GM21786 (cell line): Measurements from ENCODE around the gene KRTAP5-8.
"Not testable (repeated sequence)": the region's sequence is repeated elsewhere in the genome, so short reads cannot be mapped to it uniquely, and the experiment has no call there.

Experiments used
- ATAC-seq: cut with Tn5 transposase; IDR thresholded peaks from one replicate; pipeline ENCODE4 v1.9.1; 2021; ENCODE audit not compliant: unreplicated experiment

The KRTAP5-8 gene

DNA sequence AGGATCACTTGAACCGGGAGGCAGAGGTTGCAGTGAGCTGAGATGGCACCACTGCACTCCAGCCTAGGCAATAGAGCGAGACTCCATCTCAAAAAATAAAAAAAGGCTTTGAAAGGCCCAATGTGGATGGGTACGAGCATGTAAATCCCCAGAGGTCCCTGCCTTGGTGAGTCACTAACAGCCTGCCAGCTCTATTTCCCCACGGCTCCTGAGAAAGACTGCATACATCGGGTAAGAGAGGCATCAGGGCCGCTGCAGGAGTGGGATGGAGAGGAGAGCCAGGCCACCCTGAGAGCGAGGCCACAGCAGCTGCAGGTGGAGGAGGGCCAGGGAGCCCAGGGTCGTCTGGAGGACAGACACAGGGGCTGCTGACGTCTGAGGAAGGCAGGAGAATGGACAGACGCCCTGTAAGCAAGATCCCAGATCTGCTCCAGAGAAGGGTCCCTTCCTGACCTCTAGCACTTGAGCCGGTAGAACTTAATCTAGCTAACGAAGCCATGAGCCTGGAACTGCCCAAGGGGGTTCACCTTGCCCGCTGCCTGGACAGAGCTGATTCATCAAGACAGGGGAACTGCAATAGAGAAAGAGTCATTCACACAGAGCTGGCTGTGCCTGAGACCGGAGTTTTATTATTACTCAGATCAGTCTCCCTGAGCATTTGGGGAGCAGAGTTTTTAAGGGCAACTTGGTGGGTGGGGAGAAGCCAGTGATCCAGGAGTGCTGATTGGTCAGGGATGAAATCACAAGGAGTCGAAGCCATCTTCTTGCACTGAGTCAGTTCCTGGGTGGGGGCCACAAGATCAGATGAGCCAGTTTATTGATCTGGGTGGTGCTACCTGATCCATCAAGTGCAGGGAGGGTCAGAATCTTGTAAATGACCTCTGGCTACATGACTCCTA, 5.3 kb downstream of the KRTAP5-8 start:
- ATAC-seq: no peak

DNA sequence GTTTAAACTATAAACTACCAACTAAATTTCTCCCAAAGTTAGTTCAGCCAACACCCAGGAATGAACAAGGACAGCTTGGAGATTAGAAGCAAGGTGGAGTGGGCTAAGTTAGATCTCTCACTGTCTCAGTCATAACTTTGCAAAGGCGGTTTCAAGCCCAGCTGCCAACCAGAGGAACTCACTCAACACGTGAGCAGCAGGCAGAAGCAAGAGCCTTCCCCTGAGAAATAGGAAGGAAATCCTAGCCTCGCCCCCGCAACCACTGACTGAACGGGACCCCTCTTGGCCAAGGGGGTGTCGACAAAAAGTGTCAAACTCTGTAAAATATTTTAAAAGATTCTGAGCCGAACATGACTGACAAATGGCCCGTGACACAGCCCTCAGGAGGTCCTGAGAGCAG, 6.0 kb downstream of the KRTAP5-8 start:
- ATAC-seq: no peak

DNA sequence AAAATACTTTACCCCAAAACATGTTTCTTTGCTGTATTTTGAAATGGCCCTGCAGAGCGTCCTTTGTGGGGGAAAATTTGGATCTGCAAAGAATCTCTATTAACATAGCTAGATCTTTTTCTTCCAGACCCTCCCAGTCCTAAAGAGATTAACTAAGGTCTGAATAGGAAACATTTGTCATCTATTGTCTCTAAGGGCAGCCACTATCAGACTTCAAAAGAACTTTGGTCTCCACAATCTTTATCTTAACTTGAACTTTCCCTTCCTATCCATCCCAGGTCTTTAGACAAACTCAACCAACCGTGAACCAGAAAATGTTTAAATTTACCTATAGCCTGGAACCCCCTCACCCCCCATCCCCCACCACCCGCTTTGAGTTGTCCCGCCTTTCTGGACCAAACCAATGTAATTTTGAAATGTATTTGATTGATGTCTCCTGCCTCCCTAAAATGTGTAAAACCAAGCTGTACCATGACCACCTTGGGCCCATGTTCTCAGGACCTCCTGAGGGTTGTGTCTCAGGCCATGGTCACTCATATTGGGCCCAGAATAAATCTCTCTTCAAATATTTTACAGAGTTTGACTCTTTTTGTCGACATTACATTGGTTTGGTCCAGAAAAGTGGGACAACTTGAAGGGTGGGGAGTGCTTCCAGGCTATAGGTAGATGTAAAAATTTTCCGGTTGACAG, 6.8 kb downstream of the KRTAP5-8 start:
- ATAC-seq: no peak

DNA sequence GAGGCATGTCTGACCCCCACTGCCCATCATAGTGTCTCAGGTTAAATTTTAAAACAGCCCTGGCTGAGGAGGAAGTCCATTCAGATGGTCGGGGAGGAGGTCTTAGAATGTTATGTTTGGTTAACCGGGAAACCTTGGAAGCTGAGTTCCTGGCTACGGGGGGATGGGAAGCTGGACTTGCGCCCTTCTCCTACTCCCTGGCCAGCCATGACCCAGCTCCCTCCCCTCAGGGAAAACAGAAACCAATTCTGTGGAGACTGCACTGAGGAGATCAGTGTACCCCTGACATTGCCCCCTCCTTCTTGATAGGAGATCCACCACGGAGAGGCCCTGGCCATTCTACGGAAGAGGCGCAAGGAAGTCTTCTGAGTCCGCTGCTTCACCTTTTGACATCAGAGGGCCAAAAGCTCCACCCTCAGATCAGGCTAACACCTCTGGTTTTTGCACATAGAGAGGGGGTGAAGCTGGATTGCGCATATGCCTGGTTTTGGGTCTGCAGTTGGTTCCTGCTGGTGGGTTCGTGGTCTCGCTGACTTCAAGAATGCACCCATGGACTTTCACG, 7.7 kb downstream of the KRTAP5-8 start:
- ATAC-seq: no peak

DNA sequence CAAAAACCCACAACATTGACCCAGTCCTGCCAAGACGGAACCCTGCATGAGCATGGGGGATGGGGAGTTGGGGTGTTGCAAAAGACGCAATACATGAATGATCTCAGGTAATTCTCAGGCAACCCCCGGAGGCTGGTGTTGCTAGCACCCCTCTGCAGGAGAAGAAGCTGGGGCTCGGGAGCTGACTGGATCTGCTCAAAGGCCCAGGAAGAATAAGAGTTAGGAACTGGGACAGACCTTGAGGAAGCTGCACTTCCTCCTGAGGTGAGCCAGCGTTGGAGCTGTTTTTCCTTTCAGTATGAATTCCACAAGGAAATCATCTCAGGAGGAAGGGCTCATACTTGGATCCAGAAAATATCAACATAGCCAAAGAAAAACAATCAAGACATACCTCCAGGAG, 10.3 kb downstream of the KRTAP5-8 start, which contains the start of gene KRTAP5-9:
Gene KRTAP5-9, plus strand, starts transcription at position 301 of the 400 bp plus-strand sequence. CDS start 238 bp downstream, outside the sequence.
- no peak for ATAC-seq

DNA sequence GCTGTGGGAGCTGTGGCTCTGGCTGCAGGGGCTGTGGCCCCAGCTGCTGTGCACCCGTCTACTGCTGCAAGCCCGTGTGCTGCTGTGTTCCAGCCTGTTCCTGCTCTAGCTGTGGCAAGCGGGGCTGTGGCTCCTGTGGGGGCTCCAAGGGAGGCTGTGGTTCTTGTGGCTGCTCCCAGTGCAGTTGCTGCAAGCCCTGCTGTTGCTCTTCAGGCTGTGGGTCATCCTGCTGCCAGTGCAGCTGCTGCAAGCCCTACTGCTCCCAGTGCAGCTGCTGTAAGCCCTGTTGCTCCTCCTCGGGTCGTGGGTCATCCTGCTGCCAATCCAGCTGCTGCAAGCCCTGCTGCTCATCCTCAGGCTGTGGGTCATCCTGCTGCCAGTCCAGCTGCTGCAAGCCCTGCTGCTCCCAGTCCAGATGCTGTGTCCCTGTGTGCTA, 10.9 kb downstream of the KRTAP5-8 start:
- ATAC-seq: no peak

DNA sequence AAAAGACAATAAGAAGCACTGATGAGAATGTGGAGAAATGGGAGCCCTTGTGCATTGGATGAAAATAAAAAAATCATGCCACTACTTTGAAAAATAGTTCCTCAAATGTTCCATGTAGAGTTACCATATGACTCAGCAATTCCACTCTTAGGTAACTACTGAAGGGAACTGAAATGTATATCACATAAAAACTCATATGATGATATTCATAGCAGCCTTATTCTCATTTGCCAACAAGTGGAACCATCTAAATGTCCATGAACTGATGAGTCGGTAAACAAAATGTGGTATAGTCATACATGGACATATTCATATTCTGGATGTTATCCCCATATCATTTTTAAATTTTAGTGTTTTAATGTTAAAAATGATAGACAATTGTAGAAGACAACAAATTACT, 13.9 kb downstream of the KRTAP5-8 start:
- no peak for ATAC-seq

DNA sequence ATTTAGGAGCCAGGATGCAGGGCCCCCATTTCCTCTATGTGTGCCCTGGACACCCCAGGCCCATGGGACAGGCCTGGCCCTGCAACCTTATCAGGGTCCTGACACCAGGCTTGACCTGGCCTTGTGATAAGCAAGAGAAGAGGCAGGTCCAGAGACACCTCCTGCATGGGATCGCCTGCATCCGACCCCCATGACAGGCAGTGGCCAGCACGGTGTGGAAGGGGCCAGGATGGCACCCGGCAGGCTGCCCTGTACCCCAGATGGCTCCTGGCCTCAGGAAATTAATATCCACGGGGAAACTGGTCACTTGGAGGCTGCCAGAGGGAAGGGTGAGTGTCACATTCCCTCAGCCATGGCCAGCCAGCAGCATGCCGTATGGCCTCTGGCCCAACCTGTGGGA, 17.2 kb downstream of the KRTAP5-8 start:
- no peak for ATAC-seq

DNA sequence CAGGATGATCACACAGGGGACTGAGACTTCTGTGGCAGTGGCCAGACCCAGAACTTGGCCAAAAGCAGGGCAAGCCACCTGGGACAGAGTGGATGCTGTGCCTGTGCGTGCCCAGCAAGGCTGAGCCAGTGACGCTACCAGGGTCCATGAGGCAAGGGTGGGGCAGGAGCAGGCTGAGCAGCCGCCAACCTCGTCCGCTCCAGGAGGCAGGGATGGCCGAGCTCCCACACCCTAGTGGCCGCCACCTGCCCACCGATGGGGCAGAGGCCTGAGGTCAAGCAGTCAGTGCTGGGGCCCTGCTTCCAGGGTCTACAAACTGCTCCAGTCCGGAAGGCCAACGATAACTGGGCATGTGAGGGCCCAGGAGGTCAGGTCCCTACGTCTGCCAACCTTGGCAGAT, 17.7 kb downstream of the KRTAP5-8 start:
- ATAC-seq: no peak

DNA sequence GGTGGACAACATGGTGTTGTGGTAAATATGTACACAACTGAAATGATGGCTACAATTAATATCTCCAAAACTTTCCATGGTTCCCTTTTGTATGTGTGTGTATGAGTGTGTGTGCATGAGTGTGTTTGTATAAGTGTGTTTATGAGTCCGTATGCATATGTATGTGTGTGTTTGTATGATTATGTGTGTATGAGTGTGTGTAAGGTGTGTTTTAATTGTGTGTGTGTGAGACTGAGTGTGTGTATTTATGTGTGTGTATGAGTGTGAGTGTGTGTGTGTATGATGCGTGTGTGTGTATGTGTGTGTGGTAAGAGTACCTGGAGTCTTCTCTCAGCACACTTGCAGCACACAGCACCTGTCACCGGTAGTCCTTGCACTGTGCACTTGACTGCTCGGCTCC, 18.2 kb downstream of the KRTAP5-8 start:
- no peak for ATAC-seq

DNA sequence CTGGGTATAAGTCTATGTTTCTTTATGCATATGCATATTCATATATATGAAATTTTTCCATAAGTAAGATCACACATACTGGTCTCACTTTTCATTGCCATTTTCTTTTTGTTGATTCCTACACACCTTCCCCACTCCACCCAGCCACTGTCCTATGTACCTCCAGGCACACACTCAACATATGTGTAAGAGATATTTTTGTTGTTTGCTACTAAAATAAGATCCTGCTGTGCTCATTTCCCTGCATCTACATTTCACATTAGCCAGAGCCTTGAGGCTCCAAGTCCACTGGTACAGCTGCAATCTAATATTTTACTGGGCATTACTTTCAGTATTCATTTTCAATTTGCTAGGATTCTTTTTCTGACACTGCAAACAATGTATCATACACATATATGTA, 19.4 kb downstream of the KRTAP5-8 start:
- ATAC-seq: no peak

DNA sequence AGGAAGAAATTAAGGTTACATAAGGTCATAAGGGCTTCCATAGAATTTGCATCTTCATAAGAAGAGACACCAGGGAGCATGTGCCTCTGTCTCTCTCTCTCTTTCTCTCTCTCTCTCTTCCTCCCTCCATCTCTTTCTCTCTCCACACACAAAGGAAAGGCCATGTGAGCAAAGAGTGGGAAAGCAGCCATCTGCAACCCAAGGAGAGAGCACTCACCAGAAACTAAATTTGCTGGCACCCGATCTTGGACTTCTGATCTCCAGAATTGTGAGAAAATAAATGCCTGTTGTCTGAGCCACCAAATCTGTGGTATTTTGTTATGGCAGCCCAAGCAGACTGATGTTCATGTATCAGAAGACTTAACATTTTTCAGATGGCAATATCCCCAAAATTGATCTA, 21.2 kb downstream of the KRTAP5-8 start:
- no peak for ATAC-seq

DNA sequence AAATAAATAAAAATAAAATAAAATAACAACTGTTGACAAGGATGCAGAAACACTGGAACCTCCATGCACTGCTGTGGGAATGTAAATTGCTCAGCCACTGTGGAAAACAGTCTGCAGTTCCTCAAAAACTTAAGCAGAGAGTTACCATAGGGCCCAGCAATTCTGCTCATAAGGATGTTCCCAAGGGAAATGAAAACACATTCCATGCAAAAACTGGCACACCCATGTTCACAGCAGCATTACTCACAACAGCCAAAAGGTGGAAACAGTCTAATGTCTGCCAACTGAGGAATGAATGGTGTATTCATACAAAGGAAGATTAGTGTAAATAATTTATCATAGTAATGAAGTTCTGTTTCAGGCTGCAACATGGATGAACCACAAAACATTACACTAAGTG, 24.3 kb downstream of the KRTAP5-8 start:
- ATAC-seq: no peak

DNA sequence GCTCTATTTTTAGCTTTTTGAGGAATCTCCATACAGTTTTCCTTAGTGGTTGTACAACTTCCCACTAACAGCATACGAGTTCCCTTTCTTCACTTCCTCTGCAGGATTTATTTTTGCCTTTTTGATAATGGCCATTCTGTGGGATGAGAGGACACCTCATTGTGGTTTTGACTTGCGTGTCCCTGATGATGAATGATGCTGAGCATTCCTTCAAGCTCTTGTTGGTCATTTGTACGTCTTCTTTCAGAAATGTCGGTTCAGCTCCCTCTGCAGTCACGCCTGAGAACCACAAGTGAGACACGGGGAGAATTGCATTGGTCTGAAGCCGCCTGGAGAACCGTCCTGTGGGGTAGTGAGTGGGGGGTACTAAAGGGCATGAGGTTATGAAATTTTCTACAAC, 25.6 kb downstream of the KRTAP5-8 start:
- ATAC-seq: no peak

DNA sequence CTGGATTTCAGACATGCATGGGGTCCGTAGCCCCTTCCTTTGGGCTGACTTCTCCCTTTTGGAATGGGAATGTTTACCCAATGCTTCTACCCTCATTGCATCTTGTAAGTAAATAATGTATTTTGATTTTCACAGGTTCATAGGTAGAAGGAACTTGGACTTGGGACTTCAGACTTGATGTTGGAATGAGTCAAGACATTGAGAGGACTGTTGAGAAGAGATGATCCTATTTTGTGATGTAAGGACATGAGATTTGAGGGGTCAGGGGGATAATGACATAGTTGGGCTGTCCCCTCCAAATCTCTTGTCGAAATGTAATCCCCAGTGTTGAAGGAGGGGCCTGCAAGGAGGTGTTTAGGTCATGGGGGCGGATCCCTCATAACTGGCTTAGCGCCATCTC, 26.6 kb downstream of the KRTAP5-8 start:
- no peak for ATAC-seq

DNA sequence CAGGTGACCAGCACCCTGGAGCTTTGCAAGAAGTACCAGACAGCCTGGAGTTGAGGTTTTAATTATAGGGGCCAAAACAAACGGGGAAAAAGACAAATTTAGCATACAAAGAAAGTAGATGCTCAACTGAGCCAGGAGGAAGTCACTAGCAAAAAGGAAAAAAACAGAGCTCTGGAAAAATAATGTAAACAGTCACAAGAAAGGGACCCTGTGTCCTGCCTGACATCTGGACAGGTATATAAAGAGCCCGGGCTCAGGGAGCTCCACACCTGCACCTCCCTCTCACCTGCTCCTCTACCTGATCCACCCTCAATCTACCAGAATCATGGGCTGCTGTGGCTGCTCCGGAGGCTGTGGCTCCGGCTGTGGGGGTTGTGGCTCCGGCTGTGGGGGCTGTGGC, 27.4 kb downstream of the KRTAP5-8 start, which contains the start of gene KRTAP5-10:
Gene KRTAP5-10, plus strand, starts transcription at position 301 of the 400 bp plus-strand sequence. Its CDS starts 25 bp downstream, at position 326.
- ATAC-seq: no peak

DNA sequence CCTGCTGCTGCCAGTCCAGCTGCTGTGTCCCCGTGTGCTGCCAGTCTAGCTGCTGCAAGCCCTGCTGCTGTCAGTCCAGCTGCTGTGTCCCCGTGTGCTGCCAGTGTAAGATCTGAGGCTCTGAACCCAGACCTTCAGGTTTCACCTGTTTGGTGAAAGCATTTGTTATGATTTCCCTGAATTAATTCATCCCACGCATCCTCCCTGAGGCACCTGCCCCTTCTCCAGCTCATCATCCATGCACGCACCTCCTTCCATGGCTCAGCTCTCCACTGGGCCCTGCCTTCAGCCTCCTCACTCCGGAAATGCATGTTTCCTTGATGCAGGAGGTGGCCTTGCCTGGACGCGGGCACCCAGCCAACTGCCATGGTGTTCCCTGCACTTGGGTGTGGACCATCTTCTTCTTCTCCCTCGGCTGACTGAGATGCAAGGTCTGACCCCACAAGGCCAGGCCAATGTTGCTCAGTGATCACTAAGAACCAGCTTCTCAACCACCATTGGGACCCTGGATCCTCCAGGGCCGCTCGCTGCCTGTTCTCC, 28.3 kb downstream of the KRTAP5-8 start:
- ATAC-seq: no peak

DNA sequence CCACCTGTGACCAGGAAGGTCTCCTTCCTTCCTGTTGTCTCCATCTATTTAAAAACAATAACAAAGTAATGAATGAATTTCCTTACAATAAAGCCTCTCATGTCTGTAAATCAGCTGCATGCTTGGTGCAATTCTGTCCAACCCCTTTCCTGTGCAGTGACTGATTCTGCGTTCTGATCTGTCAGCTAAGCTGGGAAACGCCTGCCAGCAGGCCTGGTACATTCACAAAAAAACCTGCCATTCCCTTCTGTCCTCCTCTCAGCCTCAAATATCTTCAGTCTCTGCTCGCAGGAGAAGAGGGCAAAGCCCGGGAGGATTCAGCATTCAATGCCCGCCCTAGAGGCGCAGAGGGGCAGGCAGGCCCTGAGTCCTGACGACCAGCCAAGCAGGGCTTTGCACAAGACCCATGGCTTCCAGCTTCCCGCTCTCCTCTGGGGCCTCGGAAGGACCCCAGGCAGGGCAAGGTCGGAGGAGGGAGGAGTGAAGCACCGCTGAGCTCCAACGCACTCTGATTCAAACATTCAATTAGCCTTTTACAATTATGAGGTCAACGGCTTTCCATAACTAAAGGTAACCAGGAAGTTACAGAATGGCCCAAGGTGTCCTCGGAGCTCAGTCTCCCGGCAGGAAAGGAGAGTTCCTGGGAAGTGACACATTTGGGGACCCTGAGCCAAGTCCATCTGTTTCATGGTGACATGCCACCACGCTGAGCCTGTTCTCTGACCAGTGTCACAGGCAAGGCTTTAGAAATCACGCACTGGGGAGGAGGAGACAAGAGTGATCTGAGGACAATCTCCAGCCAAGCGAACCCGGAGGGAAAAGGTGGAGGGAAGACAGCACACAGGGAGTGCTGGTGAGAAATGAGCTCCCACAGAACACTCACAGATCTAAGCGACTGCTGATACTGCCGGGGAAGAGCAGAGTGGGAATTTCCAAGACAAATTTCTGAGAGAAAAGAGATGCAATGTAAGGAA, 29.1 kb downstream of the KRTAP5-8 start:
- not testable (repeated sequence) for ATAC-seq

DNA sequence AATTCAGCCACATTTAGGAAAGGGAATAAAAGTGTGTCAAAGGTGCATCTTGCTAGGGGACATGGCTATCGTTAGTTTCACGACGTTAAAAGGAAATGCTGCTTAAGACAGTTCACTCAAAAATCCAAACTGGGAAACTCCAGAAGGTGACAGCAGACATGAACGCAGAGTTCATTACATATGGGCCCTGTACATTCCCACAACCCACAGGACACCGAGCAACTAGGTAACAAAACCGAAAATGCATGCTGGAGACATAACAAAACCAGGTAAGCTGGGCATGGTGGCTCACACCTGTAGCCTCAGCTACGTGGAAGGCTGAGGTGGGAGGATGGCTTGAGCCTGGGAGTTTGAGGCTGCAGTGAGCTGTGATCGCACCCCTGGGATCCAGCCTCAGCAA, 29.8 kb downstream of the KRTAP5-8 start:
- ATAC-seq: not testable (repeated sequence)

DNA sequence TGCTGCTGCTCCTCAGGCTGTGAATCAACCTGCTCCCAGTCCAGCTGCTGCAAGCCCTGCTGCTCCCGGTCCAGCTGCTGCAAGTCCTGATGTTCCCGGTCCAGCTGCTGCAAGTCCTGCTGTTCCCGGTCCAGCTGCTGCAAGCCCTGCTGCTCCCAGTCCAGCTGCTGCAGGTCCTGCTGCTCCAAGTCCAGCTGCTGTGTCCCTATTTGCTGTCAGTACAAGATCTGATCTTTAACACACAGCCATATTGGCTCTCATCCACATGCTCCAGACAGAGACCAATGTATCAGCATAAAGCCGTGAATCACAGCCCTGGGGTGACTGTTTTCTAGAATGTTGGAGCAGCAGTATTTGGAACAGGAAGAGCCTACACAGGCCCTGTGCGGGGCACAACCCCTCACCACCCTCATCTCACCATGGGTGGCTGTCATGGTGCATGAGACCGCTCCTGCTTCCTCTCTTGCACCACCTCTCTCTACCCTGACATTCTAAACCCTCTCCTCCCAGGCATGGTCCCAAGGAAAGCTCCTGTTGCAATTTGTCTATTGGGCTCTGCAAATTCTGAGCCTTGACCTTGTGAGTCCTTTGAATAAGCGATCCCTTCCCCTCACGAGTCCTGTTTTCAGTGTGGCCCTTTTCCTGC, 31.0 kb downstream of the KRTAP5-8 start:
- no peak for ATAC-seq
